ENCODE results near the gene GJB5. TPM values are rescaled to one million over a fixed set of nuclear protein-coding genes. Genes with fewer than 3 reads are reported as not detected.
"Not testable (repeated sequence)": the region's sequence is repeated elsewhere in the genome, so short reads cannot be mapped to it uniquely, and the experiment has no call there.

GJB5 gene
- polyA plus RNA-seq, 3 donors: 0.45 to 0.63 TPM; not detected in 1

- DNase-seq: no peak
Observed at GRCh38 chr1:34744851-34745250, 10.0 kb upstream of the GJB5 start.

DNA sequence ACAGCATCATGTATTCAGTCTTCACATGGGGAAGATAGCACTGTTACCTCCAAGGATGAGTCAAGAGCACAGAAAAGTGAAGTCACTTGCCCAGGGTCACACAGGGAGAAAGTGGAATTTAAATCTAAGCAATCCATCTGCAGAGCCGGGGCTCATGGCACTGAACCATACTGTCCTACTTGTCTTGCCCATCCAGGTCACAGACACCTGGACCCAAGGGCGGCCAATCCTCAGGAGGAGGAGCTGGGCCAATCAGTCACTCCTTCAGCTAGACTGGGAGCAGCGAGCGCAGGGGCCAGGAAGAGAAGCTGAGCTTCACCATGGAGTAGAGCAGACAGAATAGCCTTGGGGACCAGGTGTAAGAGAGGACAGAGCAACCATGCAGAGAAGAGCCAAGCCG, 9.2 kb upstream of the GJB5 start:
- DNase-seq: no peak

GRCh38 chr1:34746101-34746500, 8.7 kb upstream of the GJB5 start:
- no peak for DNase-seq

- DNase-seq: no peak
Observed at GRCh38 chr1:34746785-34747637, 7.8 kb upstream of the GJB5 start.

- DNase-seq: no peak
Observed at GRCh38 chr1:34747638-34747941, 7.3 kb upstream of the GJB5 start.

DNA sequence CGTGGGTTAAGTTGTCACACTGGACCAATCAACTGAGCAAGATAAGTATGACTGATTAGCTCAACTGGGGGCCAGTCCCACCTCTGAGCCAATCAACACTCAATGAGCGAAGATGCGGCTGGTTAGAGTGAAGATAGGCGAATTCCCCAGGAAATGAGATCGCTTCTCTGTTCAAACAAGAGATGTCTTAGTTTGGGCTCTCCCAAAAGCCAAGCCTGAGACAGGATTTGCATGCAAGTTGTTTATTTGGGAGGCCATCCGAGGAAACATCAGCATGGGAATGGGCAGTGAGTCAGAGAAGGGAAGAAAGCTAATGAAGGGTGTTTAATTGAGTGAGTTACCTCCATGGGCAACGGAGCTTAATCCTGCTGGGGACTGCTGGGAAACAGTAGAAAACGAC, 4.9 kb upstream of the GJB5 start:
- no peak for DNase-seq

DNA sequence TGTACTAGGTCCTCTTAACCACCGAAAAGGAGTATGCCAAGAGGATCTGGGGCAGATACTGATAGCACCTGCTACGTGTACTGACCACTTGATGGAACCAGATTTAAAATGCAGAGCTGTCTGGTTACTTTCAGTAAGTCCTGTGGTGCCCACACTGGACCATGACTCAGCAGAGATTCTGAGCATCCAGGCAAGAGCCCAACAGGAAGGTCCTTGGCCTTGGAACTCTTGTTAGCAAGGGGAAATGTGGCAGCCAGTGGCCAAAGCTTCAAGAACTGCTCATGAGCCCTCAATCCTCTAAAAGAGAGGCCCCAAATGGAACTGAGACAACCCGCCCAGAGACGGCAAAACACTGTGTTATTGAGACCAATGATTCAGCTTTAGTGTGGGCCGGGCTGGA, 4.2 kb upstream of the GJB5 start:
- no peak for DNase-seq

DNA sequence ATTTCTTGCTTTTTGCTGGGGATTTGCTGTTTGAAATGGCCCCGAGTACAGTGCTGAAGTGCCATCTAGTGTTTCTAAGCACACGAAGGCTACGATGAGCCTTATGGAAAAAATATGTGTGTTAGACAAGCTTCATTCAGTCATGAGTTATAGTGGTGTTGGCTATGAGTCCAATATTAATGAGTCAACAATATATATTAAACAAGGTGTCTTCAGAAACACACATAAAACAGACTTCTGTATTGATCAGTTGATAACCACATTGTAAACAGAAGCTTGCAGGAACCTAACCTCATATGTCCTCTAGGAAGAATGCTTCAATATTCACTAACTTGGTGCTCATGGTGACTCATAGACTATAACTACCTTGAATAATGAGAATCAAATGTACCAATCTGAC, 1.7 kb upstream of the GJB5 start:
- no peak for DNase-seq

DNA sequence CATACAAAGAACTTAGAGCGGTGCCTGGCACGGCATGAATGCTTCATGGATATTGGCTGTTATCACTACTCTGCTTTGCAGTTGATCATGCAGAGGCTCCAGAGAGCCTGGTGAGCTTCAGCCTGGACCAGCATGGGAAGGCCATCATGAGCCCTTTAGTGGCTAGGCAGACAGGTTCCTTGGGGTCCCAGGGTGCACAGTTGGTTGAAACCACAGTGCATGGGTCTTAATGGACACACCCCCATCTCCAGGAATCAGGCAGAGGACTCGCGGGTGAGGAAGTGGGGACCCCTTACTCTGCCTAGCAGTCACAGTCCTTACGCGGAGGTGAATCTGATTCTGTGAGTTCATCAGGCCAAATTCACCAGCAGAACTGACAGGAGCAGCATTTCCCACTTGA, 1.1 kb downstream of the GJB5 start:
- DNase-seq: no peak

- DNase-seq: no peak
Observed at GRCh38 chr1:34757386-34757785, 2.5 kb downstream of the GJB5 start.

GRCh38 chr1:34758751-34759150, 3.9 kb downstream of the GJB5 start:
- no peak for DNase-seq

DNA sequence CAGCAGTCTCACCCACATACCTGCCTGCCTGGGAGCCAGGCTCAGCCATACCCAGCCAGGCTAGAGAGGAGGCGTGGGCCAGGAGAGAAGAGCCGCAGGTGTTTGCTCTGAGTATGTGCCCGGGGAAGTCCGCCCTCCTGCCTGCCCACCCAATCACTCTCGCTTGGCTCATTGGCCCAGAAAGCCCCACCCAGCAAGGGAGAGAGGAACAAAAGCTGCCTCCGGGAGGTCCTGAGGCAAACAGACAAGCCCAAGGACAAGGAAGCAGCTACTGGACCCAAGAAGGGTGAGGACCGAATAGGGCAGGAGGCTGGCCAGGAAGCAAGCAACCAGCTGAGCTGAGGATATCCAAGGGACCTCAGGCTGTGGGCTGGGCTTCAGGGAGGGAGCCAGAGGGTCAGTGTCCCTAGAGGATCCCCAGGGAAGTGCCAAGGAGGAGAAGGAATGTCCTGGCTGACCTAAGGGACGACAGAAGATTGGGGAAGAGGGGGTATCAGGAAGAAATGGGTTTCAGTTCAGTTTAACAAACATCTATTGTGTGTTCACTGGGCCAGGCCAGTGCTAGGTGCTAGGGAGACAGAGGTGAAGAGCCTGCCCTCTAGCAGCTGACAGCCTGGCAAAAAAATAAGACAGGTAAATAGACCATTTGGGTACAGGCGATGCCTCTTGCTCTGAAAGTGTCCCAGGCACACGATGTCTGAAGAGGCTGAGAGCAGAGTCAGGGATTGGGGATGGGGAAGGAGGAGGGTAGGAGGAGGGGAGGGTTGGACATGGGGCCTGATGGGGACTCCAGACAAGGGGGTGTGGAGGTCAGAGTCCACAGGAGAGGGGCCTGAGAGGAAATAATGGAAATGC, 4.9 kb downstream of the GJB5 start, which contains the start of gene GJB4:
Gene GJB4, plus strand, starts transcription at position 238 of the 855 bp plus-strand sequence. CDS start 1,515 bp downstream, outside the sequence.
- no peak for DNase-seq

DNA sequence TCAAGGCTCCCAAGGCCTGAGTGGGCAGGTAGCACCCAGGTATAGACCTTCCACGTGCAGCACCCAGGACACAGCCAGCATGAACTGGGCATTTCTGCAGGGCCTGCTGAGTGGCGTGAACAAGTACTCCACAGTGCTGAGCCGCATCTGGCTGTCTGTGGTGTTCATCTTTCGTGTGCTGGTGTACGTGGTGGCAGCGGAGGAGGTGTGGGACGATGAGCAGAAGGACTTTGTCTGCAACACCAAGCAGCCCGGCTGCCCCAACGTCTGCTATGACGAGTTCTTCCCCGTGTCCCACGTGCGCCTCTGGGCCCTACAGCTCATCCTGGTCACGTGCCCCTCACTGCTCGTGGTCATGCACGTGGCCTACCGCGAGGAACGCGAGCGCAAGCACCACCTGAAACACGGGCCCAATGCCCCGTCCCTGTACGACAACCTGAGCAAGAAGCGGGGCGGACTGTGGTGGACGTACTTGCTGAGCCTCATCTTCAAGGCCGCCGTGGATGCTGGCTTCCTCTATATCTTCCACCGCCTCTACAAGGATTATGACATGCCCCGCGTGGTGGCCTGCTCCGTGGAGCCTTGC, 6.4 kb downstream of the GJB5 start:
- DNase-seq: no peak

GRCh38 chr1:34761776-34762307, 7.0 kb downstream of the GJB5 start:
- no peak for DNase-seq

DNA sequence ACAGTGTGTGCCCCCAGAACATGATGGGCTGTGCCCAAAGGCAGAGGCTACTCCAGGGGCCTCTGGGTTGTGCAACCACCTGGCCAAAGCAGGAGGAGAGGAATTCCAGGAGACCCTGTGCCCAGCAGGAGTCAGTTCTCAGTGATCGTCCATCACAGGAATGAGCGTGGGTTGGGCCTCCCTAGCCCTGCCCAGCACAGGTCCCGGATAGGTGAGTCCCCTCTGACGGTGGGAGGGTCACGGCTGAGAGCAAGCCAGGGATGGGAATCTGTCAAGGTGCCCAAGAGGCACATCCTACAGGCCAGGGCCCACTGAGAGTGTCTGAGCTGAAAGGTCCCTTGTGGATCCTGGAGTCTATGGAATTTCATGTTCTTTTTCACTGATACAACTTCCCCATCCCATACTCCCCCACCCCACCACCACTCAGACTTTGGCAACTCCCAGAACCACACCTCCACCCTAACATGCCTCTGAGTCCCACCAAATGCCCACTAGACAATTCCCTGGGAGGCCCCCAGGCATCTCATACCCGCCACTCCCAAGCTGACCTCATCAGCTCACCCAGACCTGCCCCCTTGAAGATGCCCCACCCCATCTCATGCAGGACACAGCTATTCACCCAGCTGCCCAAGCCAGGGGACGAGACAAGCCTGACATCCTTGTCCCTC, 7.8 kb downstream of the GJB5 start:
- no peak for DNase-seq

DNA sequence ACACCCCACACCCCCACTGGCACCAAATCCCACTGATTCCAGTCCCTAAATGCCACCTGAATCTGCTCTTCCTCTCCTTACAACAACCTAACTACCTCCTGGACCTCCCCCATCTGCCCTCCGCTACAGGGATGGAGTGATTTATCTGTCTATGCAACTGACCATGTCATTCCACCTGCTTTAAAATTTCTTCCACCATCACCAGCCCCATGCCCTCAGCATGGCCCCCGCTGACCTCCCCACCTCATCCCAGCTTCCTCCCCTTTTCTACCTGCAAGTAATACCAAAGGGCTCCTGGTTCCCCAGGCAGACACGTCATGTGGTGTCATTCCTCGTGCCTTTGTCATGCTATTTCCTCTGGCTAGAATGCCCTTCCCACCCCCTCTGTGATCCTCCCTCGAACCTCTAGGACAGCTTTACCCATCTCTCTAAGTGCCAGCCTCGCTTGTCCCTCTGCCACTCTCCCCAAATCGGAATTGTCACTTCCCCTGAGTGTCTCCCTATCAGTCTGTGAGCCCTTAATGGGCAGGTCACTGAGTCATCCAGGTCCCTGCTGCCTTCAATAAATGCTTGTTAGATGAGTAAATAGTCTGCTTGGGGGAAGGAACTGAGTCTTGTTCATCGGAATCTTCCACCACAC, 8.4 kb downstream of the GJB5 start:
- DNase-seq: no peak

DNA sequence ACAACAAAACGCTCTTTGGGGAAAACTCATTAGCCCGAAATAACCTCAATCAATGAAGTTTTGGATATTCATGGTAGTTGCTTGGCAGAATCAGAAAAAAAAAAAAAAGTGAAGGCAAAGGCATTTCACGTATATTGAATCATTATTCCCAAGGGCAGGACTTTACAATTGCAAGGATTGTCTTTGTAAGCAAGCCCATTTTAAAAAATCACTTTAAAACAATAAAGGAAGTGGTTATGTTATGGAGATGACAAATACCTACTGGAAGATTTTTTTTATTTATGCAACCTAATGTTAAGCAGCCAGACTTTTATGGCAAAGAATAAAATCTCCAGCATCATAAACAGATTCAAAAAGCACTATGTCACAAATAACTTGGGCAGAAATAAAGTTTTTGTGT, 14.0 kb downstream of the GJB5 start:
- DNase-seq: no peak

DNA sequence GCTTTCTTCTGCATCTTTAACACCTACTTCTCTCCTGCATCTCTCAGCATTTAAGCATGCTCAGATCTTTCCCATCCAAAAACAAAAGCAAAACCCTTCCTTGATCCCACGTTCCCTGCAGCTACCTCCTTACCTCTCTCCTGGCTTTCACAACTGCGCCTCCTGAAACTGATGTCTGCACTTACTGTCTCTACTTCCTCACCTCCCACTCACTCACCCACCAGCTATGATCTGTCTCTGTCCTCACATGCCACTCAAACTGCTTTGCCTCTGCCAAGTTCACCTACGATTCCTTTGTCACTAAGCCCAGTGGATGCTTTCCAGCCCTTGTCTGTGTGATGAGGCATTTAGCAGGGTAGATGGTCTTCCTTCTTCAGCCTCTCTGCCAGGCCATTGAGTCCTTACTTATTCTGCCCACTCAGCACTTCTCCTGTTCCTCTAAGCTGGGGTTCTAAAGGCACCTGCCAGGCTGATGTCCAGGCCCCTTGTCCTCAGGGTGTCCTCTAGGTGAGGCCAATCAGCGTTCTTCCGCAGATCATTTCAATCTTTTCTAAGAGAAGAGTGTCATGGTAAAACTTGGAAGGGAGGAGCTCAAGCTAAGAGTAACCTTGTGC, 16.2 kb downstream of the GJB5 start:
- no peak for DNase-seq

GRCh38 chr1:34771573-34772371, 16.9 kb downstream of the GJB5 start:
- no peak for DNase-seq

GRCh38 chr1:34773114-34773513, 18.3 kb downstream of the GJB5 start:
- not testable (repeated sequence) for DNase-seq
